WTC11 (cell line): ENCODE data around the gene CYP27A1. TPM values are rescaled to one million over a fixed set of nuclear protein-coding genes. Genes with fewer than 3 reads are reported as not detected.

Experiments
- ATAC-seq: fragments of 200-7000 bp; cut with Tn5 transposase; 2 replicates; pipeline ENCODE4 v1.10.0; 2021; ENCODE audit warnings: mild to moderate bottlenecking, moderate library complexity
- CTCF ChIA-PET: fragments of 300-600 bp; sonication (Branson Sonifier 250); formaldehyde crosslinking; loops from one replicate; lab custom pipeline; 2021; ENCODE audit warnings: antibody characterized with exemption; lab: Charles Lee
- POLR2A ChIA-PET: fragments of 350-600 bp; sonication (Branson Sonifier 250); formaldehyde crosslinking; loops from one replicate; lab custom pipeline; 2021; ENCODE audit warnings: antibody characterized with exemption; lab: Charles Lee
- DNase-seq: peaks from one replicate; pipeline ENCODE4 v3.0.0; 2021; ENCODE audit warnings: low spot score
- H3K27ac Mint-ChIP-seq: 2 replicates; pipeline ENCODE4 v1.8.0; 2021; ENCODE audit warnings: mixed read lengths
- H3K27me3 Mint-ChIP-seq: 2 replicates; pipeline ENCODE4 v1.8.0; 2021; ENCODE audit warnings: low read depth, mild to moderate bottlenecking, moderate library complexity, mixed read lengths
- H3K36me3 Mint-ChIP-seq: 2 replicates; pipeline ENCODE4 v1.8.0; 2021; ENCODE audit warnings: mixed read lengths
- H3K4me1 Mint-ChIP-seq: 2 replicates; pipeline ENCODE4 v1.8.0; 2022; ENCODE audit warnings: mixed read lengths
- H3K4me3 Mint-ChIP-seq: 2 replicates; pipeline ENCODE4 v1.8.0; 2021; ENCODE audit warnings: mild to moderate bottlenecking, moderate library complexity, mixed read lengths
- H3K9me3 Mint-ChIP-seq: 2 replicates; pipeline ENCODE4 v1.8.0; 2021; ENCODE audit warnings: mixed read lengths
- EMX1 ChIP-seq: fragments of 250-450 bp; sonication (Bioruptor Pico); IDR thresholded peaks from 2 replicates; pipeline ENCODE4 v1.8.0; 2021; ENCODE audit warnings: mild to moderate bottlenecking
- GABPB1 ChIP-seq: sonication (generic); formaldehyde crosslinking; IDR thresholded peaks from 2 replicates; pipeline ENCODE4 v1.8.1; 2023; ENCODE audit warnings: mild to moderate bottlenecking, missing genetic modification reagents
- JAZF1 ChIP-seq: fragments of 250-450 bp; sonication (Bioruptor Pico); IDR thresholded peaks from 2 replicates; pipeline ENCODE4 v1.9.0; 2021; ENCODE audit warnings: moderate library complexity, mild to moderate bottlenecking, inconsistent platforms
- MYBL2 ChIP-seq: sonication (generic); formaldehyde crosslinking; IDR thresholded peaks from 2 replicates; pipeline ENCODE4 v1.8.1; 2023; ENCODE audit warnings: mild to moderate bottlenecking, moderate library complexity, missing genetic modification reagents
- NFATC4 ChIP-seq: fragments of 250-450 bp; sonication (Bioruptor Pico); IDR thresholded peaks from 2 replicates; pipeline ENCODE4 v1.9.0; 2021; ENCODE audit warnings: mild to moderate bottlenecking
- NFE2L1 ChIP-seq: sonication (generic); formaldehyde crosslinking; IDR thresholded peaks from 2 replicates; pipeline ENCODE4 v1.8.1; 2023; ENCODE audit warnings: missing genetic modification reagents
- NR1H2 ChIP-seq: sonication (generic); formaldehyde crosslinking; IDR thresholded peaks from 2 replicates; pipeline ENCODE4 v1.9.0; 2021; ENCODE audit warnings: mild to moderate bottlenecking, moderate library complexity, missing genetic modification reagents
- PRRX2 ChIP-seq: fragments of 250-450 bp; sonication (Bioruptor Pico); IDR thresholded peaks from 2 replicates; pipeline ENCODE4 v1.8.0; 2021; ENCODE audit warnings: mild to moderate bottlenecking
- SMAD4 ChIP-seq: sonication (generic); formaldehyde crosslinking; IDR thresholded peaks from 2 replicates; pipeline ENCODE4 v1.8.0; 2022; ENCODE audit warnings: mild to moderate bottlenecking, missing genetic modification reagents
- SOX15 ChIP-seq: fragments of 250-450 bp; sonication (Bioruptor Pico); IDR thresholded peaks from 2 replicates; pipeline ENCODE4 v1.9.0; 2021; ENCODE audit warnings: mild to moderate bottlenecking
- TEAD1 ChIP-seq: sonication (generic); formaldehyde crosslinking; IDR thresholded peaks from 2 replicates; pipeline ENCODE4 v1.8.0; 2022; ENCODE audit warnings: mild to moderate bottlenecking, missing genetic modification reagents
- TP53 ChIP-seq: sonication (generic); formaldehyde crosslinking; IDR thresholded peaks from 2 replicates; pipeline ENCODE4 v1.8.1; 2023; ENCODE audit warnings: mild to moderate bottlenecking, missing genetic modification reagents
- ZNF232 ChIP-seq: sonication (generic); formaldehyde crosslinking; IDR thresholded peaks from 2 replicates; pipeline ENCODE4 v1.8.0; 2022; ENCODE audit warnings: mild to moderate bottlenecking, missing genetic modification reagents
- ZNF396 ChIP-seq: fragments of 250-450 bp; sonication (Bioruptor Pico); IDR thresholded peaks from 2 replicates; pipeline ENCODE4 v1.8.0; 2021; ENCODE audit warnings: mild to moderate bottlenecking, moderate library complexity, borderline replicate concordance
- ZNF671 ChIP-seq: fragments of 250-450 bp; sonication (Bioruptor Pico); IDR thresholded peaks from 2 replicates; pipeline ENCODE4 v1.8.0; 2021; ENCODE audit warnings: mild to moderate bottlenecking
- total RNA-seq: library from RNA; stranded (reverse); gene quantifications from 3 replicates; pipeline ENCODE4 v1.2.3, GENCODE V29; 2021
- TF ChIP-seq, protein P1 (sequence below): sonication (generic); formaldehyde crosslinking; IDR thresholded peaks from 2 replicates; pipeline ENCODE4 v1.8.1; 2022; ENCODE audit warnings: missing genetic modification reagents, borderline replicate concordance
- TF ChIP-seq, protein P2 (sequence below): sonication (generic); formaldehyde crosslinking; IDR thresholded peaks from 2 replicates; pipeline ENCODE4 v1.8.1; 2022; ENCODE audit warnings: low read depth, mild to moderate bottlenecking, moderate library complexity, missing genetic modification reagents, borderline replicate concordance
- TF ChIP-seq, protein P3 (sequence below): fragments of 250-450 bp; sonication (Bioruptor Pico); IDR thresholded peaks from 2 replicates; pipeline ENCODE4 v1.9.0; 2021; ENCODE audit warnings: mild to moderate bottlenecking, borderline replicate concordance
- TF ChIP-seq, protein P4 (sequence below): fragments of 200-600 bp; IDR thresholded peaks from 2 replicates; pipeline ENCODE4 v1.8.0; 2022; ENCODE audit warnings: antibody characterized with exemption
- TF ChIP-seq, protein P5 (sequence below): sonication (generic); formaldehyde crosslinking; IDR thresholded peaks from 2 replicates; pipeline ENCODE4 v1.8.0; 2023; ENCODE audit warnings: missing genetic modification reagents, mild to moderate bottlenecking, borderline replicate concordance
- TF ChIP-seq, protein P6 (sequence below): sonication (generic); formaldehyde crosslinking; IDR thresholded peaks from 2 replicates; pipeline ENCODE4 v1.8.1; 2022; ENCODE audit warnings: mild to moderate bottlenecking, moderate library complexity, missing genetic modification reagents
- TF ChIP-seq, protein P7 (sequence below): sonication (generic); formaldehyde crosslinking; IDR thresholded peaks from 2 replicates; pipeline ENCODE4 v1.8.1; 2023; ENCODE audit warnings: mild to moderate bottlenecking, missing genetic modification reagents, moderate library complexity

The CYP27A1 gene
- total RNA-seq, 1 experiment from 2014 or later, result 5.6 TPM

DNA sequence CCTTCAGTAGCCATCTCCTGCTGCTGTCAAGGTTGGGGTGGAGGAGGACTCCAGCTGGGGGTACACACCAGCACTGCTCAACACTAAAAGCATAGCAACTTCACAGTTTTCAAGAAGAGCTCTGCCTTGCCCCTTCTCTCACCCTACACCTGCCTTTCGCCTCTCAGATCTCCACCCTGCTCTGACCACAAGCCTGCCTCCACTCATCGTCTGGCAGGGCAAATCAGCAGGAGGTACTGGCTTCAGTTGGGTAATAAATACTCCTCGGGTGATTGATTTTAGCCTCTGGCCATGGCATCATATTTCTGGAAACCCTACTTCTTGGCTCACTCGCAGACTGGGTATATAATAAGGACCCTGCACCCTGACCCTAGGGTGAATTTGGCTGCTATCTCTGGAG, 52.7 kb downstream of the CYP27A1 start:
- Mint-ChIP-seq H3K36me3 (no peaks in the 10 kb centered on the region), H3K4me3 (no peak overlapping the region), H3K27me3 (peaks cover 13% of the 10 kb centered on the region), H3K4me1 (no peaks in the 10 kb centered on the region), H3K9me3 (peaks cover 8% of the 10 kb centered on the region; the same call in 1 of the 2 replicates), H3K27ac (no peak overlapping the region)
- no peak for DNase-seq
- ATAC-seq, result no peak
- TF ChIP-seq ZNF232 (CRISPR knock-in tag) (no peak), MYBL2 (CRISPR knock-in tag) (no peak), ZNF671 (CRISPR knock-in tag) (no peak), ZNF396 (CRISPR knock-in tag) (no peak), GABPB1 (CRISPR knock-in tag) (no peak), PRRX2 (CRISPR knock-in tag) (no peak), NR1H2 (CRISPR knock-in tag) (no peak), NFATC4 (no peak)
- TF ChIP-seq, protein P1, sequence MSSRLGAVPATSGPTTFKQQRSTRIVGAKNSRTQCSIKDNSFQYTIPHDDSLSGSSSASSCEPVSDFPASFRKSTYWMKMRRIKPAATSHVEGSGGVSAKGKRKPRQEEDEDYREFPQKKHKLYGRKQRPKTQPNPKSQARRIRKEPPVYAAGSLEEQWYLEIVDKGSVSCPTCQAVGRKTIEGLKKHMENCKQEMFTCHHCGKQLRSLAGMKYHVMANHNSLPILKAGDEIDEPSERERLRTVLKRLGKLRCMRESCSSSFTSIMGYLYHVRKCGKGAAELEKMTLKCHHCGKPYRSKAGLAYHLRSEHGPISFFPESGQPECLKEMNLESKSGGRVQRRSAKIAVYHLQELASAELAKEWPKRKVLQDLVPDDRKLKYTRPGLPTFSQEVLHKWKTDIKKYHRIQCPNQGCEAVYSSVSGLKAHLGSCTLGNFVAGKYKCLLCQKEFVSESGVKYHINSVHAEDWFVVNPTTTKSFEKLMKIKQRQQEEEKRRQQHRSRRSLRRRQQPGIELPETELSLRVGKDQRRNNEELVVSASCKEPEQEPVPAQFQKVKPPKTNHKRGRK (CRISPR knock-in tag), result no peak
- TF ChIP-seq, protein P2, sequence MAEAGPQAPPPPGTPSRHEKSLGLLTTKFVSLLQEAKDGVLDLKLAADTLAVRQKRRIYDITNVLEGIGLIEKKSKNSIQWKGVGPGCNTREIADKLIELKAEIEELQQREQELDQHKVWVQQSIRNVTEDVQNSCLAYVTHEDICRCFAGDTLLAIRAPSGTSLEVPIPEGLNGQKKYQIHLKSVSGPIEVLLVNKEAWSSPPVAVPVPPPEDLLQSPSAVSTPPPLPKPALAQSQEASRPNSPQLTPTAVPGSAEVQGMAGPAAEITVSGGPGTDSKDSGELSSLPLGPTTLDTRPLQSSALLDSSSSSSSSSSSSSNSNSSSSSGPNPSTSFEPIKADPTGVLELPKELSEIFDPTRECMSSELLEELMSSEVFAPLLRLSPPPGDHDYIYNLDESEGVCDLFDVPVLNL (CRISPR knock-in tag), result no peak
- CTCF ChIA-PET, result interaction anchor here (1.9 kb wide), 1 partner anchor 13 kb away, joined by 5 read pairs; no protein-coding TSS in a partner anchor
- POLR2A ChIA-PET, result no interaction called here

DNA sequence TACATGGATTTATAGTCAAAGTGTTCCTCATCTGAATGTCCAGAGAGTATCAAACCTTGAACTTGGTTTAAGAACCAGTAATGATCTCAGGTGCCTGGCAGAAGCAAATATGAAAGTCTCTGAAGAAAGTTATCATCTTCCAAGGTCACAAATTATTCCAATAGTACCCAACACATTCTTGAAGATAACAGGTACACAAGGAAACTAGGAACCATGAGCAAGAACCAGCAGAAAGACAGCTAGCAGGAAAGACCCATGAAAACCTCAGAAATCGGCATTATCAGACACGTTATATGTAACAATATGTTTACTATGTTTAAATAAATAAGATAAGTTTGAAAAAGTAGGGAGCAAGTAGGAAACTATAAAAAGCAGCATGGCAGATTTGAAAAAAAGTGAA, 55.5 kb downstream of the CYP27A1 start:
- ATAC-seq, result no peak
- DNase-seq, result no peak
- Mint-ChIP-seq H3K36me3 (no peaks in the 10 kb centered on the region), H3K9me3 (peaks cover 14% of the 10 kb centered on the region), H3K4me1 (no peaks in the 10 kb centered on the region), H3K4me3 (no peak overlapping the region), H3K27me3 (peaks cover 11% of the 10 kb centered on the region), H3K27ac (no peak overlapping the region)
- POLR2A ChIA-PET, result interaction anchor here (0.6 kb wide), 1 partner anchor 101 kb away, joined by 4 read pairs; no protein-coding TSS in a partner anchor
- CTCF ChIA-PET, result interaction anchor here (2.4 kb wide), 1 partner anchor 10 kb away, joined by 8 read pairs; no protein-coding TSS in a partner anchor
- TF ChIP-seq, protein P3, sequence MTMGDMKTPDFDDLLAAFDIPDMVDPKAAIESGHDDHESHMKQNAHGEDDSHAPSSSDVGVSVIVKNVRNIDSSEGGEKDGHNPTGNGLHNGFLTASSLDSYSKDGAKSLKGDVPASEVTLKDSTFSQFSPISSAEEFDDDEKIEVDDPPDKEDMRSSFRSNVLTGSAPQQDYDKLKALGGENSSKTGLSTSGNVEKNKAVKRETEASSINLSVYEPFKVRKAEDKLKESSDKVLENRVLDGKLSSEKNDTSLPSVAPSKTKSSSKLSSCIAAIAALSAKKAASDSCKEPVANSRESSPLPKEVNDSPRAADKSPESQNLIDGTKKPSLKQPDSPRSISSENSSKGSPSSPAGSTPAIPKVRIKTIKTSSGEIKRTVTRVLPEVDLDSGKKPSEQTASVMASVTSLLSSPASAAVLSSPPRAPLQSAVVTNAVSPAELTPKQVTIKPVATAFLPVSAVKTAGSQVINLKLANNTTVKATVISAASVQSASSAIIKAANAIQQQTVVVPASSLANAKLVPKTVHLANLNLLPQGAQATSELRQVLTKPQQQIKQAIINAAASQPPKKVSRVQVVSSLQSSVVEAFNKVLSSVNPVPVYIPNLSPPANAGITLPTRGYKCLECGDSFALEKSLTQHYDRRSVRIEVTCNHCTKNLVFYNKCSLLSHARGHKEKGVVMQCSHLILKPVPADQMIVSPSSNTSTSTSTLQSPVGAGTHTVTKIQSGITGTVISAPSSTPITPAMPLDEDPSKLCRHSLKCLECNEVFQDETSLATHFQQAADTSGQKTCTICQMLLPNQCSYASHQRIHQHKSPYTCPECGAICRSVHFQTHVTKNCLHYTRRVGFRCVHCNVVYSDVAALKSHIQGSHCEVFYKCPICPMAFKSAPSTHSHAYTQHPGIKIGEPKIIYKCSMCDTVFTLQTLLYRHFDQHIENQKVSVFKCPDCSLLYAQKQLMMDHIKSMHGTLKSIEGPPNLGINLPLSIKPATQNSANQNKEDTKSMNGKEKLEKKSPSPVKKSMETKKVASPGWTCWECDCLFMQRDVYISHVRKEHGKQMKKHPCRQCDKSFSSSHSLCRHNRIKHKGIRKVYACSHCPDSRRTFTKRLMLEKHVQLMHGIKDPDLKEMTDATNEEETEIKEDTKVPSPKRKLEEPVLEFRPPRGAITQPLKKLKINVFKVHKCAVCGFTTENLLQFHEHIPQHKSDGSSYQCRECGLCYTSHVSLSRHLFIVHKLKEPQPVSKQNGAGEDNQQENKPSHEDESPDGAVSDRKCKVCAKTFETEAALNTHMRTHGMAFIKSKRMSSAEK, result no peak
- TF ChIP-seq, protein P4, sequence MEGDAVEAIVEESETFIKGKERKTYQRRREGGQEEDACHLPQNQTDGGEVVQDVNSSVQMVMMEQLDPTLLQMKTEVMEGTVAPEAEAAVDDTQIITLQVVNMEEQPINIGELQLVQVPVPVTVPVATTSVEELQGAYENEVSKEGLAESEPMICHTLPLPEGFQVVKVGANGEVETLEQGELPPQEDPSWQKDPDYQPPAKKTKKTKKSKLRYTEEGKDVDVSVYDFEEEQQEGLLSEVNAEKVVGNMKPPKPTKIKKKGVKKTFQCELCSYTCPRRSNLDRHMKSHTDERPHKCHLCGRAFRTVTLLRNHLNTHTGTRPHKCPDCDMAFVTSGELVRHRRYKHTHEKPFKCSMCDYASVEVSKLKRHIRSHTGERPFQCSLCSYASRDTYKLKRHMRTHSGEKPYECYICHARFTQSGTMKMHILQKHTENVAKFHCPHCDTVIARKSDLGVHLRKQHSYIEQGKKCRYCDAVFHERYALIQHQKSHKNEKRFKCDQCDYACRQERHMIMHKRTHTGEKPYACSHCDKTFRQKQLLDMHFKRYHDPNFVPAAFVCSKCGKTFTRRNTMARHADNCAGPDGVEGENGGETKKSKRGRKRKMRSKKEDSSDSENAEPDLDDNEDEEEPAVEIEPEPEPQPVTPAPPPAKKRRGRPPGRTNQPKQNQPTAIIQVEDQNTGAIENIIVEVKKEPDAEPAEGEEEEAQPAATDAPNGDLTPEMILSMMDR, result no peak
- TF ChIP-seq, protein P5, sequence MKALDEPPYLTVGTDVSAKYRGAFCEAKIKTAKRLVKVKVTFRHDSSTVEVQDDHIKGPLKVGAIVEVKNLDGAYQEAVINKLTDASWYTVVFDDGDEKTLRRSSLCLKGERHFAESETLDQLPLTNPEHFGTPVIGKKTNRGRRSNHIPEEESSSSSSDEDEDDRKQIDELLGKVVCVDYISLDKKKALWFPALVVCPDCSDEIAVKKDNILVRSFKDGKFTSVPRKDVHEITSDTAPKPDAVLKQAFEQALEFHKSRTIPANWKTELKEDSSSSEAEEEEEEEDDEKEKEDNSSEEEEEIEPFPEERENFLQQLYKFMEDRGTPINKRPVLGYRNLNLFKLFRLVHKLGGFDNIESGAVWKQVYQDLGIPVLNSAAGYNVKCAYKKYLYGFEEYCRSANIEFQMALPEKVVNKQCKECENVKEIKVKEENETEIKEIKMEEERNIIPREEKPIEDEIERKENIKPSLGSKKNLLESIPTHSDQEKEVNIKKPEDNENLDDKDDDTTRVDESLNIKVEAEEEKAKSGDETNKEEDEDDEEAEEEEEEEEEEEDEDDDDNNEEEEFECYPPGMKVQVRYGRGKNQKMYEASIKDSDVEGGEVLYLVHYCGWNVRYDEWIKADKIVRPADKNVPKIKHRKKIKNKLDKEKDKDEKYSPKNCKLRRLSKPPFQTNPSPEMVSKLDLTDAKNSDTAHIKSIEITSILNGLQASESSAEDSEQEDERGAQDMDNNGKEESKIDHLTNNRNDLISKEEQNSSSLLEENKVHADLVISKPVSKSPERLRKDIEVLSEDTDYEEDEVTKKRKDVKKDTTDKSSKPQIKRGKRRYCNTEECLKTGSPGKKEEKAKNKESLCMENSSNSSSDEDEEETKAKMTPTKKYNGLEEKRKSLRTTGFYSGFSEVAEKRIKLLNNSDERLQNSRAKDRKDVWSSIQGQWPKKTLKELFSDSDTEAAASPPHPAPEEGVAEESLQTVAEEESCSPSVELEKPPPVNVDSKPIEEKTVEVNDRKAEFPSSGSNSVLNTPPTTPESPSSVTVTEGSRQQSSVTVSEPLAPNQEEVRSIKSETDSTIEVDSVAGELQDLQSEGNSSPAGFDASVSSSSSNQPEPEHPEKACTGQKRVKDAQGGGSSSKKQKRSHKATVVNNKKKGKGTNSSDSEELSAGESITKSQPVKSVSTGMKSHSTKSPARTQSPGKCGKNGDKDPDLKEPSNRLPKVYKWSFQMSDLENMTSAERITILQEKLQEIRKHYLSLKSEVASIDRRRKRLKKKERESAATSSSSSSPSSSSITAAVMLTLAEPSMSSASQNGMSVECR (CRISPR knock-in tag), result no peak
- TF ChIP-seq JAZF1 (no peak), NFE2L1 (CRISPR knock-in tag) (no peak), TEAD1 (no peak), TP53 (CRISPR knock-in tag) (no peak), ZNF232 (CRISPR knock-in tag) (no peak), SOX15 (CRISPR knock-in tag) (no peak), SMAD4 (CRISPR knock-in tag) (no peak), EMX1 (CRISPR knock-in tag) (no peak)
- TF ChIP-seq, protein P6, sequence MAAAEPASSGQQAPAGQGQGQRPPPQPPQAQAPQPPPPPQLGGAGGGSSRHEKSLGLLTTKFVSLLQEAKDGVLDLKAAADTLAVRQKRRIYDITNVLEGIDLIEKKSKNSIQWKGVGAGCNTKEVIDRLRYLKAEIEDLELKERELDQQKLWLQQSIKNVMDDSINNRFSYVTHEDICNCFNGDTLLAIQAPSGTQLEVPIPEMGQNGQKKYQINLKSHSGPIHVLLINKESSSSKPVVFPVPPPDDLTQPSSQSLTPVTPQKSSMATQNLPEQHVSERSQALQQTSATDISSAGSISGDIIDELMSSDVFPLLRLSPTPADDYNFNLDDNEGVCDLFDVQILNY (CRISPR knock-in tag), result no peak
- TF ChIP-seq, protein P7, sequence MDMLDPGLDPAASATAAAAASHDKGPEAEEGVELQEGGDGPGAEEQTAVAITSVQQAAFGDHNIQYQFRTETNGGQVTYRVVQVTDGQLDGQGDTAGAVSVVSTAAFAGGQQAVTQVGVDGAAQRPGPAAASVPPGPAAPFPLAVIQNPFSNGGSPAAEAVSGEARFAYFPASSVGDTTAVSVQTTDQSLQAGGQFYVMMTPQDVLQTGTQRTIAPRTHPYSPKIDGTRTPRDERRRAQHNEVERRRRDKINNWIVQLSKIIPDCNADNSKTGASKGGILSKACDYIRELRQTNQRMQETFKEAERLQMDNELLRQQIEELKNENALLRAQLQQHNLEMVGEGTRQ (CRISPR knock-in tag), result no peak
